K562 (cell line): ENCODE measurements around the gene UBQLNL. TPM values are rescaled to one million over a fixed set of nuclear protein-coding genes. Genes with fewer than 3 reads are reported as not detected.
A peak's percentile ranks its signal among the peaks of the same experiment; 100 is the strongest.

Source experiments
- ATF3 ChIP-seq, 2 experiments: fragments of 450-650 bp in 1 of 2; sonication (generic) in 1 of 2; formaldehyde crosslinking in 1 of 2; IDR thresholded peaks in 1 of 2; conservative IDR thresholded peaks in 1 of 2; 2 replicates each; pipeline versions ENCODE4 v1.6.1 to v1.8.1; 2016 to 2023; ENCODE audit warnings: mild to moderate bottlenecking in 2 of 2, moderate library complexity in 2 of 2, inconsistent platforms in 1 of 2, missing genetic modification reagents in 1 of 2
- GATA2 ChIP-seq: sonication (generic); formaldehyde crosslinking; IDR thresholded peaks from 2 replicates; pipeline ENCODE4 v1.4.0; 2020; ENCODE audit warnings: mild to moderate bottlenecking, missing genetic modification reagents
- RAD21 ChIP-seq, 2 experiments: fragments of 250-450 bp in 1 of 2; fragments of 450-650 bp in 1 of 2; sonication (Bioruptor Pico) in 1 of 2; formaldehyde crosslinking in 1 of 2; IDR thresholded peaks in 1 of 2; conservative IDR thresholded peaks in 1 of 2; 2 replicates each; pipeline versions ENCODE4 v1.4.0 to v1.8.0; 2020 to 2022; ENCODE audit warnings: mild to moderate bottlenecking in 2 of 2, moderate library complexity in 1 of 2
- REST ChIP-seq, 2 experiments: fragments of 450-650 bp; formaldehyde crosslinking in 1 of 2; IDR thresholded peaks; 2 replicates each; pipeline versions ENCODE4 v1.4.0 to v1.6.1; 2014 to 2020; ENCODE audit warnings: mild to moderate bottlenecking in 2 of 2, borderline replicate concordance in 1 of 2, low read depth in 1 of 2
- polyA plus RNA-seq, 8 experiments: library from polyadenylated mRNA; depleted of rRNA in 4 of 8; stranded (reverse) in 5 of 8; unstranded in 3 of 8; fragments of >200 nt; fragmentation: Nextera tagmentation in 2 of 8; fragmentation: Illumina TruSeq in 1 of 8; extraction: Ambion mirVana in 2 of 8; extraction: Trizol in 1 of 8; gene quantifications; 2 replicates each; pipeline versions ENCODE4 v1.2.1 to v1.2.3, GENCODE V29; 2011 to 2014; ENCODE audit warnings: inconsistent platforms in 1 of 8, missing spikeins in 1 of 8
- total RNA-seq, 7 experiments: library from RNA; depleted of rRNA in 6 of 7; stranded (reverse); fragments of >200 nt in 6 of 7; fragmentation: Illumina TruSeq in 2 of 7; extraction: Trizol in 2 of 7; gene quantifications; 2 replicates each; pipeline versions ENCODE4 v1.2.1 to v1.2.3, GENCODE V29; 2011 to 2021; ENCODE audit warnings: low replicate concordance in 1 of 7

The UBQLNL gene
- total and polyA plus RNA-seq, 9 of the 15 experiments (the other 6 are each of a cell fraction or from before 2014, with no cell fraction given): 0.07 to 0.27 (median 0.14) TPM

- no peak for TF ChIP-seq ATF3 (IDR thresholded peaks at IDR 0.05)
- no peak for TF ChIP-seq ATF3 (CRISPR knock-in tag; conservative IDR thresholded peaks at IDR 0.05)
- peak; percentile 56; the same call in 1 of the 2 replicates for TF ChIP-seq REST (IDR thresholded peaks at IDR 0.05; ENCODE audit: borderline replicate concordance)
- no peak for TF ChIP-seq REST (CRISPR knock-in tag; IDR thresholded peaks at IDR 0.05; ENCODE audit: low read depth)
- peak; percentile 48 to 71 for TF ChIP-seq RAD21 (CRISPR knock-in tag; conservative IDR thresholded peaks at IDR 0.05 in 1 of 2, IDR thresholded peaks at IDR 0.05 in 1 of 2)
- 0 out of 2 replicates have a peak, but pooled peaks have one; percentile 10 for TF ChIP-seq GATA2 (CRISPR knock-in tag)
Observed at GRCh38 chr11:5553343-5553742, 36.8 kb upstream of the UBQLNL start (continued).
